Transverse colon (tissue), 4 donors: ENCODE results near the gene HYPK. TPM values are rescaled to one million over a fixed set of nuclear protein-coding genes. Genes with fewer than 3 reads are reported as not detected.
"Not testable (repeated sequence)": the region's sequence is repeated elsewhere in the genome, so short reads cannot be mapped to it uniquely, and the experiment has no call there.

ENCODE experiments used
- DNase-seq: peaks from one replicate; pipeline ENCODE4 v3.0.0-alpha.2; 2019
- H3K27ac ChIP-seq, 4 donors: fragments of 200-600 bp; sonication (generic); 2 replicates each; pipeline ENCODE4 v1.5.1; 2016 to 2018; ENCODE audit warnings: inconsistent platforms in 4 of 4
- H3K27me3 ChIP-seq: fragments of 200-600 bp; sonication (generic); 2 replicates; pipeline ENCODE4 v1.5.1; 2017; ENCODE audit warnings: inconsistent platforms
- H3K36me3 ChIP-seq, 4 donors: fragments of 200-600 bp; sonication (generic); 2 replicates each; pipeline ENCODE4 v1.5.1; 2017 to 2019; ENCODE audit warnings: inconsistent platforms in 4 of 4
- H3K4me1 ChIP-seq, 4 donors: fragments of 200-600 bp; sonication (generic); 2 replicates each; pipeline ENCODE4 v1.5.1; 2017 to 2020; ENCODE audit warnings: inconsistent platforms in 4 of 4
- H3K4me3 ChIP-seq, 4 donors: fragments of 200-600 bp; sonication (generic); 1 replicate in 1 of 4; 2 replicates in 3 of 4; pipeline versions ENCODE4 v1.5.1 to v1.6.1; 2017 to 2019; ENCODE audit warnings: inconsistent platforms in 4 of 4
- H3K9me3 ChIP-seq, 2 donors: fragments of 200-600 bp; sonication (generic); 2 replicates each; pipeline ENCODE4 v1.5.1; 2017 to 2019; ENCODE audit warnings: inconsistent platforms in 2 of 2
- EP300 ChIP-seq: sonication (generic); formaldehyde crosslinking; IDR thresholded peaks from one replicate; pipeline ENCODE4 v1.6.1; 2017; ENCODE audit warnings: antibody characterized with exemption, low read depth
- POLR2A ChIP-seq: fragments of 450-650 bp; IDR thresholded peaks from one replicate; pipeline ENCODE4 v1.6.1; 2016; ENCODE audit warnings: antibody characterized with exemption, mild to moderate bottlenecking, moderate library complexity
- POLR2AphosphoS5 ChIP-seq, 3 donors: sonication (generic); formaldehyde crosslinking; IDR thresholded peaks; one replicate each; pipeline ENCODE4 v1.6.1; 2016; ENCODE audit warnings: antibody characterized with exemption in 3 of 3
- WGBS, 2 donors: methylation state at CpG; one replicate each; pipeline ENCODE4 v1.1.5; 2018; ENCODE audit warnings: low coverage in 1 of 2; 5-methylcytosine and 5-hydroxymethylcytosine counted together
- in situ Hi-C, 4 donors: fragments of 200-750 bp; cut with MboI; loops; one replicate each; pipeline versions ENCODE4 v1.15.0 to v1.15.1; 2017; ENCODE audit warnings: low sequenced_read_pairs in 3 of 4, low pct_ligation_motif_present in 1 of 4, low pct_unique_long_range_greater_than_20kb in 1 of 4
- intact Hi-C: fragments of 100-400 bp; cut with DNase I; formaldehyde crosslinking; loops from one replicate; pipeline ENCODE4 v1.15.1; 2023; ENCODE audit warnings: low total_unique reads
- total RNA-seq, 4 donors: library from RNA; depleted of rRNA; stranded (reverse); fragments of >200 nt; gene quantifications; one replicate each; pipeline ENCODE4 v1.1.0, GENCODE V29; 2016
- TF ChIP-seq, protein P1 (sequence below), 5 experiments: fragments of 200-600 bp in 3 of 5; fragments of 450-650 bp in 2 of 5; sonication (generic) in 3 of 5; IDR thresholded peaks; 1 replicate in 2 of 5; 2 replicates in 3 of 5; pipeline ENCODE4 v1.5.1; 2016 to 2017; ENCODE audit warnings: antibody characterized with exemption in 5 of 5, inconsistent platforms in 3 of 5, mild to moderate bottlenecking in 2 of 5, moderate library complexity in 1 of 5

Gene HYPK
- total RNA-seq, 4 donors from 2014 or later = 10.6 to 41.1 (median 27.5) TPM

DNA sequence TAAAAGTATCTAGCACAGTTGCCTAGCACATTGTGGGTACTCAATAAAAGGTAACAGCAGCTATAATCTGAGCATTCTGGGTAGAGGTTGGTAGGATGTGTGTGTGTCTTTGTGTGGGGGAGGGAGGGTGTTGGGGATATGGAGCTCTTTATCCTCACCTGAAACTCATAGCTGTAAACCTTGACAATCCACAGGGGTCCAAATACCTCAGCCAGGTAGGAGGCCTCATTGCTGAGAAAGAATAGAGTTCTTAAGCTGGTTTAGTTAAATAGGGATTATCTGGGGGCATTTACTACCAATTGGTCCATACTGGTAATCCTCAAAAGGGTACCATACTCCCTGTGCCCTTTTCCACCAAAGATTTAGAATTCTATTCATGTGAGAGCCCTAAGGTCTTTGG, 4.4 kb upstream of the HYPK start:
- TF ChIP-seq EP300 (no peak), POLR2AphosphoS5 (IDR thresholded peaks at IDR 0.05) (no peak), POLR2A (no peak)
- TF ChIP-seq, protein P1, sequence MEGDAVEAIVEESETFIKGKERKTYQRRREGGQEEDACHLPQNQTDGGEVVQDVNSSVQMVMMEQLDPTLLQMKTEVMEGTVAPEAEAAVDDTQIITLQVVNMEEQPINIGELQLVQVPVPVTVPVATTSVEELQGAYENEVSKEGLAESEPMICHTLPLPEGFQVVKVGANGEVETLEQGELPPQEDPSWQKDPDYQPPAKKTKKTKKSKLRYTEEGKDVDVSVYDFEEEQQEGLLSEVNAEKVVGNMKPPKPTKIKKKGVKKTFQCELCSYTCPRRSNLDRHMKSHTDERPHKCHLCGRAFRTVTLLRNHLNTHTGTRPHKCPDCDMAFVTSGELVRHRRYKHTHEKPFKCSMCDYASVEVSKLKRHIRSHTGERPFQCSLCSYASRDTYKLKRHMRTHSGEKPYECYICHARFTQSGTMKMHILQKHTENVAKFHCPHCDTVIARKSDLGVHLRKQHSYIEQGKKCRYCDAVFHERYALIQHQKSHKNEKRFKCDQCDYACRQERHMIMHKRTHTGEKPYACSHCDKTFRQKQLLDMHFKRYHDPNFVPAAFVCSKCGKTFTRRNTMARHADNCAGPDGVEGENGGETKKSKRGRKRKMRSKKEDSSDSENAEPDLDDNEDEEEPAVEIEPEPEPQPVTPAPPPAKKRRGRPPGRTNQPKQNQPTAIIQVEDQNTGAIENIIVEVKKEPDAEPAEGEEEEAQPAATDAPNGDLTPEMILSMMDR (IDR thresholded peaks at IDR 0.05) = no peak
- no peaks in the 10 kb centered on the region for H3K27me3 ChIP-seq
- no peak for DNase-seq
- H3K36me3 ChIP-seq = peaks cover 0 to 15% (median 6%) of the 10 kb centered on the region in 4 donors
- intact Hi-C loops = no loop called here
- in situ Hi-C loops = loop anchor here in 1 of 4 donors (25.0 kb wide), 1 partner anchor 309 kb away; the partner anchor contains the start of gene TP53BP1
- H3K4me3 ChIP-seq = no peak overlapping the region
- H3K4me1 ChIP-seq = peaks cover 46 to 77% (median 59%) of the 10 kb centered on the region in 4 donors
- peak overlapping the region in 1 of 4 donors; percentile 10 for H3K27ac ChIP-seq
- H3K9me3 ChIP-seq = no peaks in the 10 kb centered on the region

DNA sequence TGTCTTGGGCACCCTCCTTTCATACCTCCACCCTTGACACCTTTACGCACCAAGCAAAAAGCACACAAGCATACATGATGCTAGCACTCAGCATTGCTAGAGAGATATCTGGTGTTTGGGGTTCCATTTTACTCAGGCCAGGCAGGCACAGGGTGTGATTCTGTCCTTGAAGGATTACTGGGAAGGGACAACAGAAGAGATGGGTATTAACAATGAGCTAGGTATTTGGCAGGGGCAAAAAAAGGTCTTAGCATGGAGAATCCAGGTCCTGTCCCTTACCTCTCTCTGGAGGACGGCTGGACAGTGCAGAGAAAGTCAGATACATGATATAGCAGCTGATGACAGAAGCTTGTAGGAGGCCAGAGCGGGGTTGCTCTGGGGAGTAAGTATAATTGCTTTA, 3.8 kb upstream of the HYPK start:
- Histone ChIP-seq H3K4me3 (no peak overlapping the region), H3K27ac (peak overlapping the region in 1 of 4 donors; percentile 89), H3K9me3 (no peaks in the 10 kb centered on the region), H3K27me3 (no peaks in the 10 kb centered on the region), H3K4me1 (peaks cover 51 to 80% (median 62%) of the 10 kb centered on the region in 4 donors), H3K36me3 (peaks cover 0 to 15% (median 6%) of the 10 kb centered on the region in 4 donors)
- in situ Hi-C loops (loop anchor here in 1 of 4 donors (25.0 kb wide), 1 partner anchor 309 kb away; the partner anchor contains the start of gene TP53BP1), intact Hi-C loops (no loop called here)
- no peak for DNase-seq
- 90 to 92% methylated on average over 2 to 3 of the region's 3 CpGs for WGBS, 2 donors
- TF ChIP-seq POLR2A (no peak), POLR2AphosphoS5 (IDR thresholded peaks at IDR 0.05) (no peak), EP300 (no peak)
- TF ChIP-seq, protein P1 (IDR thresholded peaks at IDR 0.05) = no peak

GRCh38 chr15:43799209-43799944, 1.0 kb upstream of the HYPK start:
- intact Hi-C loops (no loop called here), in situ Hi-C loops (loop anchor here in 1 of 4 donors (25.0 kb wide), 1 partner anchor 312 kb away; the partner anchor contains the start of gene TP53BP1)
- Histone ChIP-seq H3K4me1 (peaks cover 38 to 68% (median 46%) of the 10 kb centered on the region in 4 donors), H3K27me3 (no peaks in the 10 kb centered on the region), H3K27ac (peak overlapping the region; percentile 89 to 93 (median 92)), H3K4me3 (peak overlapping the region in 1 of 4 donors; percentile 88), H3K9me3 (no peaks in the 10 kb centered on the region), H3K36me3 (peaks cover 0 to 17% (median 2%) of the 10 kb centered on the region in 4 donors)
- DNase-seq = peak; percentile 32
- TF ChIP-seq POLR2A = peak; percentile 10
- no peak for TF ChIP-seq POLR2AphosphoS5 (IDR thresholded peaks at IDR 0.05)
- TF ChIP-seq, protein P1 (IDR thresholded peaks at IDR 0.05) = peak in 1 of 5 experiments; percentile 9
- no peak for TF ChIP-seq EP300
- 74% methylated on average over 10 to 16 of the region's 16 CpGs for WGBS, 2 donors

DNA sequence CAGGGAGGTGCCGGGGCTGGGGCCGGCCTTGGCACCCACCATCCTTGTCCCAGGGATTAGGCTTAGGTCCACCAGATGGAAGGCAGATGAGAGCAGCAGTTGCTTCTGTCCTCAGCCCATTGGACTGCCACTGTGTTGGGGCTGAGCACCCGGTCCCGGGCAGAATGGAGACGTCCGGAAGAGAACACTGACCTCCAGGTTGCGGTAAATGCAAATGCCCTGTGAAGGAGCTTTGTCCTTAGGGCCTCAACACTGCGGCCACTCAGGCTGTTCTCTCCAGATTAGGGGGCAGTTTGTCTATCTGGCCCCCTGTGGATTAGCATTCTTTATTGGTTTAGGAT, 484 bp upstream of the HYPK start, which contains the start of gene SERINC4:
Gene SERINC4, minus strand, starts transcription at position 276 of the 341 bp plus-strand sequence. Its CDS starts 234 bp downstream, at position 42.
- in situ Hi-C loops (loop anchor here in 1 of 4 donors (25.0 kb wide), 1 partner anchor 313 kb away; the partner anchor contains the start of gene TP53BP1), intact Hi-C loops (no loop called here)
- Histone ChIP-seq H3K4me1 (peaks cover 33 to 63% (median 41%) of the 10 kb centered on the region in 4 donors), H3K9me3 (no peaks in the 10 kb centered on the region), H3K27me3 (no peaks in the 10 kb centered on the region), H3K27ac (peak within 1 kb of the TSS; percentile 89 to 93 (median 92)), H3K4me3 (peak within 1 kb of the TSS; percentile 62 to 88 (median 78)), H3K36me3 (peaks cover 0 to 17% (median 3%) of the 10 kb centered on the region in 4 donors)
- no peak for DNase-seq
- WGBS, 2 donors = 94% methylated on average over 6 of the region's 8 CpGs; no CpG with 5 or more reads in 1 of the 2 donors
- TF ChIP-seq POLR2A = no peak
- no peak for TF ChIP-seq EP300
- no peak for TF ChIP-seq POLR2AphosphoS5 (IDR thresholded peaks at IDR 0.05)
- TF ChIP-seq, protein P1 (IDR thresholded peaks at IDR 0.05) = no peak

GRCh38 chr15:43802676-43803075, 2.3 kb downstream of the HYPK start:
- 96 to 100% methylated on average over 2 to 7 of the region's 7 CpGs for WGBS, 2 donors
- H3K27me3 ChIP-seq, DNase-seq, H3K4me3 ChIP-seq, H3K9me3 ChIP-seq, in situ Hi-C loops, H3K27ac ChIP-seq, intact Hi-C loops: not testable (repeated sequence)
- Histone ChIP-seq H3K36me3 (peaks cover 0 to 43% (median 4%) of the 10 kb centered on the region in 4 donors), H3K4me1 (peaks cover 22 to 35% (median 28%) of the 10 kb centered on the region in 4 donors)
